HG03571 (cell line): Measurements from ENCODE around the gene CACYBP.

ENCODE experiments used
- ATAC-seq: cut with Tn5 transposase; IDR thresholded peaks from one replicate; pipeline ENCODE4 v1.9.1; 2021; ENCODE audit not compliant: unreplicated experiment

The CACYBP gene

GRCh38 chr1:174971902-174972301, 27.8 kb upstream of the CACYBP start:
- ATAC-seq: no peak

GRCh38 chr1:174974711-174975119, 25.0 kb upstream of the CACYBP start:
- ATAC-seq: no peak

- no peak for ATAC-seq
Observed at GRCh38 chr1:174975764-174976163, 24.0 kb upstream of the CACYBP start.

- no peak for ATAC-seq
Observed at GRCh38 chr1:174976436-174977108, 23.2 kb upstream of the CACYBP start.

GRCh38 chr1:174982971-174983689, 16.6 kb upstream of the CACYBP start:
- no peak for ATAC-seq

DNA sequence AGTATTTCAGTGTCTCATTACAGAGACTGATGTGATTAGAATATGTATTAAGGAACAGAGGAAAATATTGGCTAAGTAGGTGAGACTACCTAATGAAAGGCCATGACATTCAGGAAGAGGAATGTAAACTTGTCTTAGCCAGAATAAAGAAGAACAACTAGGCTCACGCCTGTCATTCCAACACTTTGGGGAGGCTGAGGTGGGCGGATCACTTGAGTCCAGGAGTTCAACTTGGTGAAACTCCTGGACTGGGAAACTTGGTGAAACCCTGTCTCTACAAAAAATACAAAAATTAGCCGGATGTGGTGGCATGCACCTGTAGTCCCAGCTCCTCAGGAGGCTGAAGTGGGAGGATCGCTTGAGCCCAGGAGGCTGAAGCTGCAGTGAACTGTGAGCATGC, 14.8 kb upstream of the CACYBP start:
- no peak for ATAC-seq

DNA sequence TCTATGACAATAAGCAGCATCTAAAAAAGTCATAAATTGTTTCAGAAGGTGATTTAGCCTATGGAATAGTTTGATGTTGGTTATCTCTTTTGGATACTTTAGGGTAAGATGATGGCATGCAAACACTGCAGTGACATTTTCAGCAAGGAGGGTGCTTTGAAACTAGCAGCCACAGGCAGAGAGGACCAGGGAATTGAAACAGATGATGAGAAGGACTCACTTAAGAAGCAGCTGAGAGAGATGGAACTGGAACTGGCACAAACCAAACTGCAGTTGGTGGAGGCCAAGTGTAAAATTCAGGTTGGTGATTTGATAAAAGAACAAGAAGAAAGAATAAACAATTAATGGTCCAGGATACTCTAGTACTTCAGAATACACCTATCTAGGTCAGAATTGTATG, 11.2 kb upstream of the CACYBP start:
- no peak for ATAC-seq

DNA sequence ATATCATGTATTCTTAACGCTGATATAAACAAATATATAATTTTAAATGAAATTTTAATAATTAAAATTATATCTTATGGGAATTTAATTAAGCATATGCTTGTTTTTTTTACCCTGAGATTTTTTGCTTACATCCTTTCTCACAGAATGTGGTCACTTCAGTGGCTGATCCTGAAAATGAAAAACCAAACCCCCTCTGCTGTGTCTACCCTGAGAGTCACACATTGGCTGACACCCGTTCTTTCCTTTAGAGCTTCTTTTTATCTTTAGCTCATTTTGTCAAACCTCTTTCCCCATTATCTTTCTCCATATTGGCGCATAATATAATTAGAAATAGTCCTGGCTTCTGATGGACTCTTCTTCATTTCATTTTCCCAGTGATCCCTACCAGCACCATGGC, 10.8 kb upstream of the CACYBP start:
- ATAC-seq: no peak

DNA sequence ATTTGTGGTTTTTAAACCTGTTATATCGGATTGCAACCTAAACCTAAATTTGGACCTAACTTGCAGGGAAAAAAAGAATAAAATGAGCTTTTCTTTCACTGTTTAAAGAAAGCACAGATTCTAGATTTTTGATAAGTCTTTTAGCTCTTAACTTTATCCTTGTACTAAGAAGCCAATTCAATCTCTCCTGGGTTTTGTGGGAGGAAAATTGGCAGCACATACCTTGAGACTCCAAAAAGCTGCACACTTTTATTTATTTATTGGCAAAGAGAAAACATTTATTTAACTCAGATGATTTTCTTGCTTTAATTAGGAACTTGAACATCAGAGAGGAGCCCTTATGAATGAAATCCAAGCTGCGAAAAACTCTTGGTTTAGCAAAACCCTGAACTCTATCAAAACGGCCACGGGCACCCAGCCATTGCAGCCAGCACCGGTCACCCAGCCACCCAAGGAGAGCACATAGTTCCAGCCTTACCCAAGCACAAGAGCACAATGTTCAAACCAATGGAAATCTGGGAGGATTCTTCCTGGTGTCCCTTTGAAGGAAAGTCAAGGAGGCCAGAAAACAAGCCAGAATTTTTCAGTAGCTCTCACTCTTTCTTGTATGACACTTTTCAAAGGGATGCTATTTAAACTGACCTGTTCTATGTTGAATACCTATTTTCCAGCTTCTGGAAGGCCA, 10.1 kb upstream of the CACYBP start:
- ATAC-seq: no peak

DNA sequence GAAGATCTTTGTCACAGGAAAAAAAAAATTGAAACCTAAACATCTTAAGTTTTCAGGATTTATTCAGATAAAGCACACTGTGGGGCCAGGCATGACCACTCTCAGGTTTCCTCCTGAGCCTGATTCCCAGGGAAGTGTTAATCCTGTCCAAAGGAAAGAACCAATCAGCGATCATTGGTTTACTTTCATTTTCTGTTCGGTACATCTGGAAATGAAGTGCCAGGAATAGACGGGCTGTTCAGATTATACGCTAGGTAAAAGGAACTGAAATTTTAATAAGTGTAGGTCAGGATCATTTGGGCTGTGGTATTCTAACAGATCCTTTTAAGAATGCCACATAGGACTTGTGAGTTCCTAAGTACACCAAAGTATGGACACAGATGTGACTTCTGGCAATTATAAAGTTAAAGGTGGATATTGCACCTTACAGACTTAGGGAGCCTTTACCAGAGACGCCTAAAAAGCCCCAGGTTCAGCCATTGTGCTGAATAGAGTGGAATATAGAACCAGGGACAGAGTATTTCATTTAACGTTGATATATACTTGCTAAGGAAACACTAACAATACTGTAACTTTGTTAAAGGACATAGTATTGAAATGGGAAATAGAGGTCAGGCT, 9.3 kb upstream of the CACYBP start:
- no peak for ATAC-seq

DNA sequence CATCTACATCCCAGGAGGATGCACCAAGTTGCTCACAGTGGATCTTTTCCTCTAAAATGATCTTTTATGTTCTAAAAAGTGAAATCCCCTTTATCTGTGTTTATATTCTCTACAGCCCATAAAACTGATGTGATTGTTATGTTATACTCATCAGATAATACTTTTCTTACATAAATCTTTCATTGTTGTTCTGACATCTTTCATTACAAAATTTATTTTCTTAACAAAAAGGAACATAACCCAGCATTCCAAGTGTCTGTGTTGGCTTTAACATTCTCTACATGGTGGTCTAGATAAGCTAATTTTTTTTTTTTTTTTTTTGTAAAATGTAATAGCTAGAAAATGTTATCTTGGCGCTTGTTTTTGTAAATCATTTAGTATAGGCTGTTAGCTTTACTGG, 8.3 kb upstream of the CACYBP start:
- ATAC-seq: no peak

DNA sequence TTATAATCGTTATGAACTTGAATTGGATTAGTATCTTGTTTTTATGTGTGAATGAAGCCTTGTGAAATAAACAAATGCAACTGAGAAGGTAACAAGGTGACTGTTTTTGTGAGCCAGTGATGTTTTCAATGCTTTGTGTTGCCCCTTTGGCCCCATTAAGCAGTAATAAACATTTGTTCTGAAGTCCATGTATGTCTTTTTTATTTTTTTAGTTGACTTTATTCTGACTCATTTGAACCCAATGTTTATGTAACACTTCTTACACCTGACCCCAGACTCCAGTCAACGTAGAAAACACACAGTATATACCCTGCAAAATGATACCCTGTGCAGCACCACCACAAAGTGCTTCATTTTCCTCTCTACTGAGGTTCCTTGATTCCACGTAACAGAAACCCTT, 4.6 kb upstream of the CACYBP start:
- no peak for ATAC-seq

GRCh38 chr1:174995916-174996315, 3.8 kb upstream of the CACYBP start:
- no peak for ATAC-seq

- ATAC-seq: no peak
Observed at GRCh38 chr1:174996476-174996875, 3.3 kb upstream of the CACYBP start.

DNA sequence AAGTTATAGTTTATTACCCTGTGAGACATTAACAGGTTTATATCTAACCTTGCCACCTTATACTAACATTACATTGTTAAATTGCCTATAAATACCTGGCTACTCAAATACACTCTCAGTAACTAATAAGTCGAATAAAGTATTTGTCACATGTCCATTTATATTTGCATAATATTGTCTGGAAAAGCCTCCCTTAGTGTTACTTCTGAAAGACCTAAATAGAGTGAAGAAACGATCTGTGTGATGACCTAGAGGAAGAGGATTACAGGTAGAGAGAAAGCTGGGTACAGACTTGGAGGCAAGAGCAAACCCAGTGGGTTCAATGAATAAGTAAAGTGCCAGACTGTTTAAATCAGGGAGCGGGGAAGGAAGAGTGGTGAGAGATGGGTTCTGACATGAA, 2.7 kb upstream of the CACYBP start:
- ATAC-seq: no peak

- ATAC-seq: peak; percentile 15
Observed at GRCh38 chr1:174998569-174999215, 1.1 kb upstream of the CACYBP start.

DNA sequence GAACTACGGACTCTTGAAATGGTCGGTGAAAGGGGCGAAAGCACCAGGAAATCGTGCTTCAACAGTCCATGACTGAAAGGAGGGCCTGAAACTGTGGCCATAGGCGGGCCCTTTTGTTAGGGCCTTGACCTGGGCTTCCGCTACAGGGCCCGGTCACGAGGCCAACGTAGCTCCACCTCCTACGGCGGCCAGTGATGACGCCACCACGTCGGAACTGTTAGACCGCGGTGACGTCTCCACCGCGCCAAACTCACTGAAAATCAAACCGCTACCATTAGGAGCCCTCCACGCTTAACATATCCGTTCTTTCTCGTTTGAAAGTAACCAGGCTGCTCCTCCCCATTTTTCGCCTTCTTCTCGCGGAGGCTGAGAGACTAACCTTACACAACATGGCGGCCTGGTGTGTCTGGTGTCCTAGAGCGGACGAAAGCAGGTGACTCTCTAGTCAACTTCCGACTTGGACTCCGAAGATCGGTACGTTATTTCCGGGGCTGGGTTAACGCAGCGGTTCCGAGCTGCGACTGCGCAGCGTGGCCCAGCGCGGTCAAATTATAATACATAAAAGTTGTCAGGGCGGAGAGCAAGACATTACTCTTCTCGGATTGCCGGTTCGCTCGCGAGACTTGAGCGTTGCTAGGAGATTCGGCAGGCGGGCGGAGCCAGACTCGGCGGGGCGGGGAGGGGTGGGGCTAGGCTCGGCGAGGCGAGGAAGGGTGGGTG, 371 bp upstream of the CACYBP start:
- peak; percentile 75 for ATAC-seq

GRCh38 chr1:175000697-175001187, 995 bp downstream of the CACYBP start:
- ATAC-seq: no peak

- ATAC-seq: no peak
Observed at GRCh38 chr1:175002910-175003517, 3.3 kb downstream of the CACYBP start.

DNA sequence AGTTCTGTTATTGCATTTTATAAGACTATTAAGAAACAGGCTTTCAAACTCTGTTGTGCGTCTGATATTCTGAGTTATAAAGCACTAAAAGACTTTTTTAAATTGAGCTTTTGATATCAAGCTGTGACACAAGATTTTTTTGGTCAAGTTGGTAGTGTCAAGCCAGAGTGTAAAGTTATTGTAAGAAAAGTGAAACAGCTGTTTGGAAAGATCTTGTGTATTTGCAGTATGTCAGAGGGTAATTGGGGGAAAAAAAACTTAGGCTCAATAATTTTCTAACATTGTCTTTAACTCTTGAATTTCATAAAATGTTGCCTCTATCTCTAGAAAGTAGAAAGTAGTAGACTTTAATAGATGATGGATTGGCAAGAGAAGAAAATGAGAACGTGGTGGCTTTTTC, 3.8 kb downstream of the CACYBP start:
- ATAC-seq: no peak
